Stimulated activated CD4-positive, alpha-beta T cell treated with anti-CD3 and anti-CD28 coated beads, Interleukin-4, amount 100 ng/mL, for 48 hours (primary cell): ENCODE data around the gene CSF2.
A peak's percentile ranks its signal among the peaks of the same experiment; 100 is the strongest.
"Not testable (repeated sequence)": the region's sequence is repeated elsewhere in the genome, so short reads cannot be mapped to it uniquely, and the experiment has no call there.

Experiments used
- DNase-seq, 2 donors: peaks; one replicate each; pipeline ENCODE4 v3.0.0-alpha.2; 2020; ENCODE audit warnings: low read depth in 2 of 2

Gene CSF2

DNA sequence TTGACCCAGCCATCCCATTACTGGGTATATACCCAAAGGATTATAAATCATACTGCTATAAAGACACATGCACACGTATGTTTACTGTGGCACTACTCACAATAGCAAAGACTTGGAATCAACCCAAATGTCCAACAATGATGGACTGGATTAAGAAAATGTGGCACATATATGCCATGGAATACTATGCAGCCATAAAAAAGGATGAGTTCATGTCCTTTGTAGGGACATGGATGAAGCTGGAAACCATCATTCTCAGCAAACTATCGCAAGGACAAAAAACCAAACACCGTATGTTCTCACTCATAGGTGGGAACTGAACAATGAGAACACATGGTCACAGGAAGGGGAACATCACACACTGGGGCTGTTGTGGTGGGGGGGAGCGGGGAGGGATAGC is 35.4 kb downstream of the CSF2 start:
- DNase-seq: not testable (repeated sequence)

DNA sequence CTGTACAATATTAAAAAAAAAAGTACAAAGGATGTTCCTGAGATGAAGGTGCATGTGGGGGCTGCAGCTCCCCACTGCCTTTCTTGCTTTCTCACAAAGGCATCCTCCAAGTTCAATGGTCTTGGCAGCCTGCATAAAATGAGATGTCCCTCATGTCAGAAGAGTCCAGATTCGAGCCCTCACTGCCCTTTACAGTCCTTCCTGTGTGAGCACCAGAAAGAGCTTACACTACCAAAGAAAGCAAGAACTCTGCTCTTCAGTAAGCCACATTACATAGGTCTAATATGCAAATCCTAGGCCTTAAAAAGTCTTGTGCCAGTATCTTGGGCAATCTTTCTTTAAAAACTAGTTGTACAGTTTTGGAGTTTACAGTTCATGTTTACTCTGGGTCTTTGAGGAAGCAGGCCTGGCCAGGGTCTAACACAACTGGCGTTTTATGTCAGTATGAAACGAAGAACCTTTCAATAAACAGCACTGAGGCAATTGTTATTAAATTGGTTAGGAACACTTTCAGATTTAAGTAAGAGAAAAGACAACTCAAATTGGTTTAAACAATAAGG is 36.0 kb downstream of the CSF2 start:
- DNase-seq: no peak

DNA sequence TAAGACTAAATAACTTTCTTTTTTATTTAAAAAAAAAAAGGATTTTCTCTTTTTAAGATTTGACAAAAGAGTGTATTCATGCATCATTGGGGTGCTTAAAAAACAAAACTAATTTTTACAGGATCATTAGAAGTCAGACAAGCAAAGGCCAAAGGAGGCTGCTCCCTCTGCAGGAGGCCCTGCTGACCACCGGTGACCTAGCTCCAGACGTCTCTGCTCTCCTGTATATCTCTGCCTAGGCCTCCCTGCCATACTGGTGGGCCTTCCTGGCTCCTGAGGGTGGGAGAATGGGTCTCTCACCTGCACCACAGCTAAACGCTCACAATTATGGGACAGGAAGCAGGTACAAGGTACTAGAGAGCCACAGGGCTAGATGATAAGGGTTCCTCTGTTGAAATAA is 36.6 kb downstream of the CSF2 start:
- DNase-seq: no peak

DNA sequence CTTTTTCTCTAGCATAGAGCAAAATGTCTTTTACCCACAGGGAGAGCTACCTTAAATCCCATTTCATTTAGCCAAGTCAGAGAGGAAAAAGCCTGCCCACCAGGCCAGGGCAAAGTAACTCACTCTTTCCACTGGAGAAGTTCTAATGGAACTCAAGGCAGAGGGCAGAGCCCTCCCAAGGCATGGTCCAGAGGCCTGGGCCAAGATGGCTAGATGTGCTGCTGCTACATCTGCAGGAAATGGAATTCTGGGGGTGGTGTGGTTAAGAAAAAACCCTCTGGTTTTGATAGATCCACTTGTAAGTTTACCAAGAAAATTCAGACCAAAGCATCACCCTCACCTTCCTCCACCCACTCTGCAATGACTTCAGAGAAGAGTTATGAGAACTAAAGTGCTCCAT is 37.3 kb downstream of the CSF2 start:
- DNase-seq: peak in 1 of 2 donors; percentile 22

DNA sequence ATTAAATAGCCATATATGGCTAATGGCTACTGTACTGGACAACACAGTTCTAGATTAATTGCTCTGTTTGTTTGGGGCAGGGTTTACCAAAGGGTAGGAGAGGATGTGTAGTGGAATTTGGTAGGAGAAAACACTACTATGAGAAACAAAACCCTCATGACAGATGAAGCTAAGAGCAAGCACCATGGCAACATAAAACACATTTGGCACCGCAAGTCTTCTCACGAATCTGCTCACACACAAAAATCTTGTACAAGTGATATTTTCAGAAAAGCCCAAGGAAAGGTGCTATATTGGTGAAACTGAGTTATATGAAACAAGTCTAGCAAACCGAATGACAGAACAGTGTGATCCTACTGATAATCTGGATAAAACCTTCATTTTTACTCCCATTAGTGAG is 38.5 kb downstream of the CSF2 start:
- DNase-seq: no peak

DNA sequence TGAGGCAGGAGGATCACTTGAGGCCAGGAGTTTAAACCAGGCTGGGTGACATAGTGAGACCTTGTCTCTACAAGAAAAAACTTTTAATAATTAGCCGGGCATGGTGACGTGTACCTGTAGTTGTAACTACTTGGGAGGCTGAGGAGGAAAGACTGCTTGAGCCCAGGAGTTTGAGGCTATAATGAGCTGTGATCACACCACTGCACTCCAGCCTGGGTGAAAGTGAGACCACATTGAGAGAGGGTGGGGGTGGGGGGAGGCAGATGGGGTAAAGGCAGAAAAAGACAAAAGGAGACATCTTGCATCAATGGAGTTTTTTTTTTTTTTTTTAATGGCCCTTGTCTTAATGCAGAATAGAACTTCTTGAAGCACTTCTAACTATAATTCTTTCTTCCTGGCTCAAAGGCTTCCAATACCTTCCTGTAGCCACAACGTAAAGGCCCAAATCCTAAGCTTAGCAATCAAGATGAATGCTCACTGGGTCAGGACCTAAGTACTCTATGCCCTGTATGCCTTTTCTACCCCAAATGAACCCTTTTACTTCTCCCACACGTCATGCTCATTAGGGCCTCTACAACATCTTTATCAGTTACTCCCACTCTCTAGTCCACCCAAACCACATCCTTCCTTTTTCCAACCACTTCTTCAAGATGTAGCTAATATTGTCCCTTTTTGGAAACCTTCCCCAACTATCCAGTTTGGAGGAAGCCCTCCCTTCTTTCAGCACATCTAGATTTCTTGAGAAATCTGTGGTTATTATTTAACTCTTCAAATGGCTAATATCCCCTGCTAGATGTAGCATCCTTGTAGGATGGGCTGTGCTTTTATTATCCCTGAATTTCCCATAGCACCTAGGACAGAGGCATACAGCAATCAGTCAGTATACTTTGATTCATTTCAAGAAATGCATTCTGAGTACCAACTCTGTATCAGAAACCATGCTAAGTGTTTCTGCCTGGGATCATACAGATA is 40.8 kb downstream of the CSF2 start:
- no peak for DNase-seq

DNA sequence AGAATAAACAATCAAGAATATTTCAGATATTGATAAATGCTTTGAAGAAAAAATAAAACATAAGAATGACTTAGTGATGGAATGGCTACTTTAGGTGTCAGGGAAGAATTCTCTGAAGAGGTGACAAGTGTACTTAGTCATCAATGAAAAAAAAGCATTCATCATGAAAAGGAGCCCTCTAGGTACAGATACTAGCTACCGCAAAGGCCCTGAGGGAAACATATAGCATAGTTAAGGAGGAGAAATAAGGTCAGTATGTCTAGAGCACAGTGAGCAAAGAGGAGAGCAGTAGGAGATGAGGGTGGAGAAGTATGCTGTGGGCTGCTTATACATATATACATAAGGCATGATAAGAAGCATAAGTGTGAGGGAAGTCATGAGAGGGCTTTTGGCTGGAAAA is 41.8 kb downstream of the CSF2 start:
- no peak for DNase-seq

DNA sequence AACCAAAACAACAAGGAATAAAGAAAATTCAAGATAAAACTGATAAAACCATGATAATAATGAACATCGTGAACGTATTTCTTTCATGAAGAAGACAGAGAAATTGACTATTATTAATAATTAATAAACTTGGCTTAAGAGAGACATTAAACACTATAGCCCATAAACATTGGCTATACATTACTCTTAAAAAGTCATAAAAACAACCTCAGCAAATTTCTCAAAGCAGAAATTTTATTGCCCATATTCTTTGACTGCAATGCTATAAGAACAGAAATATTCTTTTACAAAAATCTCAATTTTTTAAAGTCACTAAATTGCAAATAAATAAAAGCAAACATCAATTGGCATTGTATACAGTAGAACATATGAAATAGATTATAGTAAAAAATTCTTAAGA is 42.5 kb downstream of the CSF2 start:
- no peak for DNase-seq

DNA sequence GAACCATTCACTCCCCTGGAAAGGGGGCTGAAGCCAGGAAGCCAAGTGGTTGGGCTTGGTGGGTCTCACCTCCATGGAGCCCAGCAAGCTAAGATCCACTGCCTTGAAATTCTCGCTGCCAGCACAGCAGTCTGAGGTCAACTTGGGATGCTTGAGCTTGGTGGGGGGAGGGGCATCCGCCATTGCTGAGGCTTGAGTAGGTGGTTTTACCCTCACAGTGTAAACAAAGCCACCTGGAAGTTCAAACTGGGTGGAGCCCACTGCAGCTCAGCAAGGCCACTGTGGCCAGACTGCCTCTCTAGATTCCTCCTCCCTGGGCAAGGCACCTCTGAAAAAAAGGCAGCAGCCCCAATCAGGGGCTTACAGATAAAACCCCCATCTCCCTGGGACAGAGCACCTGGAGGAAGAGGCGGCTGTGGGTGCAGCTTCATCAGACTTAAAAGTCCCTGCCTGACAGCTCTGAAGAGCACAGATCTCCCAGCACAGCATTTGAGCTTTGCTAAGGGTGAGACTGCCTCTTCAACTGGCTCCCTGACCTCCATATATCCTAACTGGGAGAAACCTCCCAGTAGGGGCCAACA is 43.4 kb downstream of the CSF2 start:
- DNase-seq: not testable (repeated sequence)

DNA sequence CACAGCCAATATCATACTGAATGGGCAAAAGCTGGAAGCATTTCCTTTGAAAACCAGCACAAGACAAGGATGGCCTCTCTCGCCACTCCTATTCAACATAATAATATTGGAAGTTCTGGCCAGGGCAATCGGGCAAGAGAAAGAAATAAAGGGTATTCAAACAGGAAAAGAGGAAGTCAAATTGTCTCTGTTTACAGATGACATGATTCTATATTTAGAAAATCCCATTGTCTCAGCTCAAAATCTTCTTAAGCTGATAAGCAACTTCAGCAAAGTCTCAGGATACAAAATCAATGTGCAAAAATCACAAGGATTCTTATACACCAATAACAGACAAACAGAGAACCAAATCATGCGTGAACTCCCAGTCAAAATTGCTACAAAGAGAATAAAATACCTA is 47.1 kb downstream of the CSF2 start:
- DNase-seq: not testable (repeated sequence)

DNA sequence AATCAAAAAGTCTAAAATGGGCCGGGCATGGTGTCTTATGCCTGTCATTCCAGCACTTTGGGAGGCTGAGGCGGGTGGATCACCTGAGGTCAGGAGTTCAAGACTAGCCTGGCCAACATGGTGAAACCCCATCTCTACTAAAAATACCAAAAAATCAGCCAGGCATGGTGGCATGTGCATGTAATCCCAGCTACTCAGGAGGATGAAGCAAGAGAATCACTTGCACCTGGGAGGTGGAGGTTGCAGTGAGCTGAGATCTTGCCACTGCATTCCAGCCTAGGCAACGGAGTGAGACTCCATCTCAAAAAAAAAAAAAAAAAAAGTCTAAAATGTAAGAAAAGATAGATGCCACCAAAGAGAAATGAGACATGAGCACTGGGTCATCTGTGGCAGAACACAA is 49.4 kb downstream of the CSF2 start:
- DNase-seq: not testable (repeated sequence)

DNA sequence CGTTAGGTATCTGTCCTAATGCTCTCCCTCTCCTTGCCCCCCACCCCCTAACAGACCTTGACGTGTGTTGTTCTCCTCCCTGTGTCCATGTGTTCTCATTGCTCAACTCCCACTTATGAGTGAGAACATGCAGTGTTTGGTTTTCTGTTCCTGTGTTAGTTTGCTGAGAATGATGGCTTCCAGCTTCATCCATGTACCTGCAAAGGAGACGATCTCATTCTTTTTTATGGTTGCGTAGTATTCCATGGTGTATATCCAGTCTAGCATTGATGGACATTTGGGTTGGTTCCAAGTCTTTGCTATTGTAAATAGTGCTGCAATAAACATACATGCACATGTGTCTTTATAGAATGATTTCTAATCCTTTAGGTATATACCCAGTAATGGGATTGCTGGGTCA is 50.0 kb downstream of the CSF2 start:
- DNase-seq: not testable (repeated sequence)
